ENCODE results near the gene LHX3. TPM values are rescaled to one million over a fixed set of nuclear protein-coding genes. Genes with fewer than 3 reads are reported as not detected.

The LHX3 gene
- total and polyA plus RNA-seq, 10 of the 15 experiments (the other 5 are each of a cell fraction or from before 2014, with no cell fraction given): not detected

DNA sequence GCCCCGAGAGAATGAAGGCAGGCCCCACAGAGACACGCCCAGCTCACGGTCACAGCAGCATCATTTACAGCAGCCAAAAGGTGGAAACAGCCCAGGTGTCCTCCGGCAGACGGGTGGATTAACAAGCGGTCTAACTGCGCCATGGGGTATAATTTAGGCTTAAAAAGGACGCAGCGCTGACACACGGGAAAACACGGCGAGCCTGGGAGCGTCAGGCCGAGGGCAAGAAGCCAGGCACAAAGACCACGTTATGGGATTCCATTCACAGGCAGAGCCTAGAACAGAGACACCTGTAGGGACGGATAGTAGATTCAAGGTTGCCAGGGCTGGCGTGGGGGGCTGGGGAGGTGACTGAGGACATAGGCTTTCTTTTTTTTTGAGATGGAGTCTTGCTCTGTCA is 49.4 kb downstream of the LHX3 start:
- RAD21 ChIA-PET (ENCODE audit: unreplicated experiment): no interaction called here
- CTCF ChIA-PET: no interaction called here
- H3K4me1 ChIP-seq (ENCODE audit: control insufficient read depth, insufficient read depth, low read length): no peaks in the 10 kb centered on the region
- H3K4me2 ChIP-seq (ENCODE audit: control insufficient read depth, insufficient read depth): no peak overlapping the region
- H3K9ac ChIP-seq (ENCODE audit: control insufficient read depth, insufficient read depth, low read length): no peak overlapping the region
- no peak overlapping the region for H3K4me3 ChIP-seq
- H2AFZ ChIP-seq (ENCODE audit: control insufficient read depth, low read depth, low read length): no peak overlapping the region
- POLR2A ChIA-PET: no interaction called here
- peaks cover 0 to 1% of the 10 kb centered on the region in 2 experiments; a peak in 1 of 4 replicates for H3K27me3 ChIP-seq (replicated peaks in 1 of 2; ENCODE audit: control insufficient read depth in 2 of 2, insufficient read depth in 2 of 2, low read length in 1 of 2)
- FAIRE-seq (no peak), DNase-seq (ENCODE audit: low read depth, low spot score) (no peak), ATAC-seq (no peak)
- no TSS peak for BruUV-seq (replicated peaks)
- no peak overlapping the region for H3K27ac ChIP-seq (ENCODE audit: control insufficient read depth, insufficient read depth)
- TF ChIP-seq, protein P1, sequence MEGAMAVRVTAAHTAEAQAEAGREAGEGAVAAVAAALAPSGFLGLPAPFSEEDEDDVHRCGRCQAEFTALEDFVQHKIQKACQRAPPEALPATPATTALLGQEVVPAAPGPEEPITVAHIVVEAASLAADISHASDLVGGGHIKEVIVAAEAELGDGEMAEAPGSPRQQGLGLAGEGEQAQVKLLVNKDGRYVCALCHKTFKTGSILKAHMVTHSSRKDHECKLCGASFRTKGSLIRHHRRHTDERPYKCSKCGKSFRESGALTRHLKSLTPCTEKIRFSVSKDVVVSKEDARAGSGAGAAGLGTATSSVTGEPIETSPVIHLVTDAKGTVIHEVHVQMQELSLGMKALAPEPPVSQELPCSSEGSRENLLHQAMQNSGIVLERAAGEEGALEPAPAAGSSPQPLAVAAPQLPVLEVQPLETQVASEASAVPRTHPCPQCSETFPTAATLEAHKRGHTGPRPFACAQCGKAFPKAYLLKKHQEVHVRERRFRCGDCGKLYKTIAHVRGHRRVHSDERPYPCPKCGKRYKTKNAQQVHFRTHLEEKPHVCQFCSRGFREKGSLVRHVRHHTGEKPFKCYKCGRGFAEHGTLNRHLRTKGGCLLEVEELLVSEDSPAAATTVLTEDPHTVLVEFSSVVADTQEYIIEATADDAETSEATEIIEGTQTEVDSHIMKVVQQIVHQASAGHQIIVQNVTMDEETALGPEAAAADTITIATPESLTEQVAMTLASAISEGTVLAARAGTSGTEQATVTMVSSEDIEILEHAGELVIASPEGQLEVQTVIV (IDR thresholded peaks at IDR 0.05; ENCODE audit: borderline replicate concordance, partially characterized antibody): no peak
- TF ChIP-seq IKZF1 (conservative IDR thresholded peaks at IDR 0.05) (no peak), HDAC2 (IDR thresholded peaks at IDR 0.05) (no peak), ETV6 (conservative IDR thresholded peaks at IDR 0.05 in 1 of 2, IDR thresholded peaks at IDR 0.05 in 1 of 2; ENCODE audit: borderline replicate concordance in 1 of 2, low read depth in 1 of 2) (no peak), TCF12 (IDR thresholded peaks at IDR 0.05; ENCODE audit: low read depth, low read length) (no peak), JUND (IDR thresholded peaks at IDR 0.05; ENCODE audit: low read depth, low read length) (no peak), BMI1 (IDR thresholded peaks at IDR 0.05; ENCODE audit: borderline replicate concordance) (no peak), HDAC6 (IDR thresholded peaks at IDR 0.05; ENCODE audit: unreplicated experiment) (no peak), NRF1 (conservative IDR thresholded peaks at IDR 0.05; ENCODE audit: low read depth, low read length) (no peak), EZH2 (IDR thresholded peaks at IDR 0.05; ENCODE audit: borderline replicate concordance, control insufficient read depth, low read depth, low read length) (no peak), YY1 (IDR thresholded peaks at IDR 0.05; ENCODE audit: low read depth, low read length) (no peak), NFYA (IDR thresholded peaks at IDR 0.05; ENCODE audit: borderline replicate concordance, low read depth, low read length) (no peak), NR2C1 (IDR thresholded peaks at IDR 0.05) (no peak)
- TF ChIP-seq, protein P2, sequence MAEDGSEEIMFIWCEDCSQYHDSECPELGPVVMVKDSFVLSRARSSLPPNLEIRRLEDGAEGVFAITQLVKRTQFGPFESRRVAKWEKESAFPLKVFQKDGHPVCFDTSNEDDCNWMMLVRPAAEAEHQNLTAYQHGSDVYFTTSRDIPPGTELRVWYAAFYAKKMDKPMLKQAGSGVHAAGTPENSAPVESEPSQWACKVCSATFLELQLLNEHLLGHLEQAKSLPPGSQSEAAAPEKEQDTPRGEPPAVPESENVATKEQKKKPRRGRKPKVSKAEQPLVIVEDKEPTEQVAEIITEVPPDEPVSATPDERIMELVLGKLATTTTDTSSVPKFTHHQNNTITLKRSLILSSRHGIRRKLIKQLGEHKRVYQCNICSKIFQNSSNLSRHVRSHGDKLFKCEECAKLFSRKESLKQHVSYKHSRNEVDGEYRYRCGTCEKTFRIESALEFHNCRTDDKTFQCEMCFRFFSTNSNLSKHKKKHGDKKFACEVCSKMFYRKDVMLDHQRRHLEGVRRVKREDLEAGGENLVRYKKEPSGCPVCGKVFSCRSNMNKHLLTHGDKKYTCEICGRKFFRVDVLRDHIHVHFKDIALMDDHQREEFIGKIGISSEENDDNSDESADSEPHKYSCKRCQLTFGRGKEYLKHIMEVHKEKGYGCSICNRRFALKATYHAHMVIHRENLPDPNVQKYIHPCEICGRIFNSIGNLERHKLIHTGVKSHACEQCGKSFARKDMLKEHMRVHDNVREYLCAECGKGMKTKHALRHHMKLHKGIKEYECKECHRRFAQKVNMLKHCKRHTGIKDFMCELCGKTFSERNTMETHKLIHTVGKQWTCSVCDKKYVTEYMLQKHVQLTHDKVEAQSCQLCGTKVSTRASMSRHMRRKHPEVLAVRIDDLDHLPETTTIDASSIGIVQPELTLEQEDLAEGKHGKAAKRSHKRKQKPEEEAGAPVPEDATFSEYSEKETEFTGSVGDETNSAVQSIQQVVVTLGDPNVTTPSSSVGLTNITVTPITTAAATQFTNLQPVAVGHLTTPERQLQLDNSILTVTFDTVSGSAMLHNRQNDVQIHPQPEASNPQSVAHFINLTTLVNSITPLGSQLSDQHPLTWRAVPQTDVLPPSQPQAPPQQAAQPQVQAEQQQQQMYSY (CRISPR knock-in tag; IDR thresholded peaks at IDR 0.05): no peak
- TF ChIP-seq, protein P3, sequence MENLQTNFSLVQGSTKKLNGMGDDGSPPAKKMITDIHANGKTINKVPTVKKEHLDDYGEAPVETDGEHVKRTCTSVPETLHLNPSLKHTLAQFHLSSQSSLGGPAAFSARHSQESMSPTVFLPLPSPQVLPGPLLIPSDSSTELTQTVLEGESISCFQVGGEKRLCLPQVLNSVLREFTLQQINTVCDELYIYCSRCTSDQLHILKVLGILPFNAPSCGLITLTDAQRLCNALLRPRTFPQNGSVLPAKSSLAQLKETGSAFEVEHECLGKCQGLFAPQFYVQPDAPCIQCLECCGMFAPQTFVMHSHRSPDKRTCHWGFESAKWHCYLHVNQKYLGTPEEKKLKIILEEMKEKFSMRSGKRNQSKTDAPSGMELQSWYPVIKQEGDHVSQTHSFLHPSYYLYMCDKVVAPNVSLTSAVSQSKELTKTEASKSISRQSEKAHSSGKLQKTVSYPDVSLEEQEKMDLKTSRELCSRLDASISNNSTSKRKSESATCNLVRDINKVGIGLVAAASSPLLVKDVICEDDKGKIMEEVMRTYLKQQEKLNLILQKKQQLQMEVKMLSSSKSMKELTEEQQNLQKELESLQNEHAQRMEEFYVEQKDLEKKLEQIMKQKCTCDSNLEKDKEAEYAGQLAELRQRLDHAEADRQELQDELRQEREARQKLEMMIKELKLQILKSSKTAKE (IDR thresholded peaks at IDR 0.05; ENCODE audit: low read depth, poor library complexity, severe bottlenecking): no peak
- intact Hi-C loops (cut with micrococcal nuclease; ENCODE audit: unreplicated experiment): no loop called here
- no peaks in the 10 kb centered on the region for H3K36me3 ChIP-seq (ENCODE audit: control insufficient read depth in 2 of 2, insufficient read depth in 2 of 2, low read length in 1 of 2)
- no peaks in the 10 kb centered on the region for H4K20me1 ChIP-seq (ENCODE audit: control insufficient read depth, insufficient read depth)
- in situ Hi-C loops (cut with MboI): no loop called here
- no peaks in the 10 kb centered on the region for H3K9me3 ChIP-seq (replicated peaks; ENCODE audit: control insufficient read depth, insufficient read depth, low read length)
- SMC1A ChIA-PET (ENCODE audit: uncharacterized antibody, unreplicated experiment): no interaction called here
- WGBS (ENCODE audit: insufficient coverage, insufficient replicate concordance, low lambda C conversion rate, missing lambda C conversion rate): 36% methylated on average over 17 of the region's 17 CpGs
- no peaks in the 10 kb centered on the region for H3K79me2 ChIP-seq (ENCODE audit: control insufficient read depth, insufficient read depth, low read length)

Measured in GM12878 (cell line).